Calu3 (cell line): ENCODE results near the gene FAM229B. TPM values are rescaled to one million over a fixed set of nuclear protein-coding genes. Genes with fewer than 3 reads are reported as not detected.

ENCODE experiments used
- BruUV-seq: library from RNA; stranded (reverse); fragments of 400-500 nt; replicated peaks from 2 replicates; lab custom pipeline; 2021; lab: Mats Ljungman, UMichigan
- CTCF ChIA-PET: fragments of 300-600 bp; sonication (Branson Sonifier 250); formaldehyde crosslinking; loops from one replicate; lab custom pipeline; 2022; ENCODE audit warnings: antibody characterized with exemption; lab: Charles Lee
- DNase-seq: peaks from one replicate; pipeline ENCODE4 v3.0.0; 2022
- H3K27ac Mint-ChIP-seq: one replicate; pipeline ENCODE4 v1.8.0; 2022; ENCODE audit warnings: mixed read lengths; ENCODE audit not compliant: unreplicated experiment
- H3K27me3 Mint-ChIP-seq: one replicate; pipeline ENCODE4 v1.8.0; 2022; ENCODE audit warnings: mixed read lengths; ENCODE audit not compliant: unreplicated experiment
- H3K36me3 Mint-ChIP-seq: one replicate; pipeline ENCODE4 v1.8.0; 2022; ENCODE audit warnings: mild to moderate bottlenecking, moderate library complexity, mixed read lengths; ENCODE audit not compliant: insufficient read depth, unreplicated experiment
- H3K4me1 Mint-ChIP-seq: one replicate; pipeline ENCODE4 v1.8.0; 2022; ENCODE audit warnings: mild to moderate bottlenecking, low read depth, mixed read lengths; ENCODE audit not compliant: unreplicated experiment
- H3K4me3 Mint-ChIP-seq: one replicate; pipeline ENCODE4 v1.8.0; 2022; ENCODE audit warnings: mild to moderate bottlenecking, low read depth, moderate library complexity, mixed read lengths; ENCODE audit not compliant: unreplicated experiment
- H3K9me3 Mint-ChIP-seq: one replicate; pipeline ENCODE4 v1.8.0; 2022; ENCODE audit warnings: low read depth, mixed read lengths; ENCODE audit not compliant: unreplicated experiment
- CTCF ChIP-seq: fragments of 200-600 bp; IDR thresholded peaks from one replicate; pipeline ENCODE4 v1.8.0; 2022; ENCODE audit warnings: antibody characterized with exemption; ENCODE audit not compliant: unreplicated experiment
- intact Hi-C: fragments of 100-400 bp; cut with micrococcal nuclease; formaldehyde crosslinking; loops from one replicate; pipeline ENCODE4 v1.10.0; 2022; ENCODE audit not compliant: unreplicated experiment
- total RNA-seq: library from RNA; stranded (reverse); gene quantifications from 2 replicates; pipeline ENCODE4 v1.2.3, GENCODE V29; 2022

FAM229B gene
- total RNA-seq, 1 experiment from 2014 or later = 13.0 TPM

- Mint-ChIP-seq H3K4me1 (no peaks in the 10 kb centered on the region), H3K9me3 (no peaks in the 10 kb centered on the region), H3K36me3 (no peaks in the 10 kb centered on the region), H3K27ac (no peak overlapping the region), H3K4me3 (no peak overlapping the region), H3K27me3 (no peaks in the 10 kb centered on the region)
- no peak for TF ChIP-seq CTCF
- DNase-seq = no peak
- intact Hi-C loops = no loop called here
- BruUV-seq = no TSS peak
- CTCF ChIA-PET = no interaction called here
Measured at GRCh38 chr6:112054555-112055190, 32.7 kb upstream of the FAM229B start.

GRCh38 chr6:112058243-112059032 lies 29.0 kb upstream of the FAM229B start:
- H3K4me3 Mint-ChIP-seq = no peak overlapping the region
- CTCF ChIA-PET = no interaction called here
- no peaks in the 10 kb centered on the region for H3K9me3 Mint-ChIP-seq
- TF ChIP-seq CTCF = no peak
- intact Hi-C loops = no loop called here
- no peak overlapping the region for H3K27ac Mint-ChIP-seq
- BruUV-seq = no TSS peak
- no peaks in the 10 kb centered on the region for H3K4me1 Mint-ChIP-seq
- no peaks in the 10 kb centered on the region for H3K36me3 Mint-ChIP-seq
- H3K27me3 Mint-ChIP-seq = no peaks in the 10 kb centered on the region
- no peak for DNase-seq

GRCh38 chr6:112061605-112062004 lies 25.8 kb upstream of the FAM229B start:
- Mint-ChIP-seq H3K9me3 (no peaks in the 10 kb centered on the region), H3K27ac (no peak overlapping the region), H3K27me3 (no peaks in the 10 kb centered on the region), H3K36me3 (no peaks in the 10 kb centered on the region), H3K4me3 (no peak overlapping the region), H3K4me1 (no peaks in the 10 kb centered on the region)
- TF ChIP-seq CTCF = no peak
- BruUV-seq = no TSS peak
- intact Hi-C loops = no loop called here
- CTCF ChIA-PET = no interaction called here
- DNase-seq = no peak

- no peak for DNase-seq
- H3K27ac Mint-ChIP-seq = no peak overlapping the region
Measured at GRCh38 chr6:112062966-112063365, 24.4 kb upstream of the FAM229B start.

More at GRCh38 chr6:112062966-112063365, 24.4 kb upstream of the FAM229B start:
- Mint-ChIP-seq H3K4me3 (no peak overlapping the region), H3K4me1 (no peaks in the 10 kb centered on the region), H3K36me3 (no peaks in the 10 kb centered on the region), H3K9me3 (no peaks in the 10 kb centered on the region), H3K27me3 (no peaks in the 10 kb centered on the region)
- no peak for TF ChIP-seq CTCF
- intact Hi-C loops = no loop called here
- CTCF ChIA-PET = interaction anchor here (0.6 kb wide), 1 partner anchor 493 kb away, joined by 3 read pairs; no protein-coding TSS in a partner anchor
- BruUV-seq = no TSS peak
